HepG2 (cell line): ENCODE data around the gene EIF4EBP3. TPM values are rescaled to one million over a fixed set of nuclear protein-coding genes. Genes with fewer than 3 reads are reported as not detected.

Experiments
- ATAC-seq: fragments of 200-7000 bp; cut with Tn5 transposase; 3 replicates; pipeline ENCODE4 v1.9.1; 2020; ENCODE audit warnings: mild to moderate bottlenecking, moderate library complexity
- BruUV-seq: library from RNA; stranded (reverse); fragments of 400-500 nt; replicated peaks from 2 replicates; lab custom pipeline; 2021; lab: Mats Ljungman, UMichigan
- CTCF ChIA-PET: fragments of 300-600 bp; formaldehyde crosslinking; extraction: SDS; loops from one replicate; lab custom pipeline; 2021; ENCODE audit warnings: low total read pairs, inconsistent platforms, low intra/inter-chr PET ratio; lab: Yijun Ruan, JAX
- POLR2A ChIA-PET: fragments of 350-600 bp; sonication (Branson Sonifier 250); formaldehyde crosslinking; loops from one replicate; lab custom pipeline; 2020; ENCODE audit warnings: antibody characterized with exemption, inconsistent platforms; lab: Yijun Ruan, JAX
- DNase-seq: peaks from one replicate; pipeline ENCODE4 v3.0.0-alpha.2; 2015; ENCODE audit warnings: low spot score
- FAIRE-seq: peaks from 3 replicates; lab custom pipeline; 2011; peaks lifted over from hg19 to GRCh38; lab: Jason Lieb, UNC
- H2AFZ ChIP-seq: one replicate; pipeline ENCODE4 v1.6.1; 2011; ENCODE audit warnings: low read length, inconsistent platforms
- H3K27ac ChIP-seq: fragments of 300-600 bp; 3 replicates; pipeline ENCODE4 v1.8.0; 2011; ENCODE audit warnings: mixed run types, mild to moderate bottlenecking, mixed read lengths, low read length, inconsistent platforms; ENCODE audit not compliant: insufficient read depth; ENCODE audit errors: extremely low read length
- H3K27me3 ChIP-seq, 2 experiments: fragments of 200-600 bp in 1 of 2; 2 replicates in 1 of 2; 3 replicates in 1 of 2; pipeline versions ENCODE4 v1.6.0 to v1.8.0; 2011; ENCODE audit warnings: low read length in 2 of 2, mild to moderate bottlenecking in 2 of 2, moderate library complexity in 2 of 2, inconsistent platforms in 1 of 2; ENCODE audit not compliant: insufficient read depth in 2 of 2, control insufficient read depth in 1 of 2
- H3K36me3 ChIP-seq, 2 experiments: fragments of 200-600 bp in 1 of 2; replicated peaks in 1 of 2; 2 replicates in 1 of 2; 3 replicates in 1 of 2; pipeline versions ENCODE4 v1.5.1 to v1.8.0; 2011; ENCODE audit warnings: low read length in 2 of 2, inconsistent platforms in 1 of 2; ENCODE audit not compliant: insufficient read depth in 2 of 2, control insufficient read depth in 1 of 2
- H3K4me1 ChIP-seq: 2 replicates; pipeline ENCODE4 v1.5.1; 2012; ENCODE audit warnings: low read length, inconsistent platforms; ENCODE audit not compliant: insufficient read depth
- H3K4me2 ChIP-seq: 2 replicates; pipeline ENCODE4 v1.6.0; 2011; ENCODE audit warnings: low read depth, low read length, inconsistent platforms
- H3K4me3 ChIP-seq, 3 experiments: fragments of 200-600 bp in 1 of 3; sonication (generic), shearing (Covaris generic) in 1 of 3; replicated peaks in 1 of 3; 2 replicates each; pipeline ENCODE4 v1.5.1; 2011 to 2016; ENCODE audit warnings: low read length in 3 of 3, inconsistent platforms in 2 of 3, low read depth in 2 of 3, mild to moderate bottlenecking in 2 of 3, control low read depth in 1 of 3, mixed read lengths in 1 of 3; ENCODE audit not compliant: insufficient read depth in 1 of 3
- H3K79me2 ChIP-seq: one replicate; pipeline ENCODE4 v1.6.1; 2011; ENCODE audit warnings: low read length, inconsistent platforms; ENCODE audit not compliant: insufficient read depth
- H3K9ac ChIP-seq: 2 replicates; pipeline ENCODE4 v1.6.0; 2011; ENCODE audit warnings: mild to moderate bottlenecking, low read depth, low read length, inconsistent platforms; ENCODE audit not compliant: insufficient read depth
- H3K9me3 ChIP-seq: 2 replicates; pipeline ENCODE4 v1.5.1; 2012; ENCODE audit warnings: mild to moderate bottlenecking, low read length
- H4K20me1 ChIP-seq: 2 replicates; pipeline ENCODE4 v1.6.0; 2011; ENCODE audit warnings: inconsistent platforms, mild to moderate bottlenecking, low read length, moderate library complexity; ENCODE audit not compliant: insufficient read depth
- ATF3 ChIP-seq: sonication (generic); formaldehyde crosslinking; IDR thresholded peaks from 2 replicates; pipeline ENCODE4 v1.4.0; 2020; ENCODE audit warnings: missing genetic modification reagents
- GABPB1 ChIP-seq: IDR thresholded peaks from 2 replicates; pipeline ENCODE4 v1.6.1; 2016; ENCODE audit warnings: mild to moderate bottlenecking, missing genetic modification reagents, moderate library complexity, missing compliant biosample characterization
- HOXA5 ChIP-seq: sonication (generic); formaldehyde crosslinking; IDR thresholded peaks from 2 replicates; pipeline ENCODE4 v1.4.0; 2020; ENCODE audit warnings: missing genetic modification reagents
- MATR3 ChIP-seq: sonication (generic); formaldehyde crosslinking; IDR thresholded peaks from 2 replicates; pipeline ENCODE4 v1.4.0; 2020; ENCODE audit warnings: missing genetic modification reagents
- XBP1 ChIP-seq: sonication (generic); formaldehyde crosslinking; IDR thresholded peaks from 2 replicates; pipeline ENCODE4 v1.5.0; 2020; ENCODE audit warnings: missing genetic modification reagents
- WGBS: methylation state at CpG from one replicate; pipeline ENCODE4 v1.1.6; 2017; ENCODE audit warnings: low lambda C conversion rate; 5-methylcytosine and 5-hydroxymethylcytosine counted together
- in situ Hi-C: cut with HindIII; loops from 2 replicates; pipeline ENCODE4 v1.10.0; 2017; ENCODE audit warnings: low pct_unique_long_range_greater_than_20kb; ENCODE audit not compliant: extremely low pct_ligation_motif_present
- intact Hi-C: fragments of 100-400 bp; cut with micrococcal nuclease; formaldehyde crosslinking; loops from one replicate; pipeline ENCODE4 v1.10.0; 2022; ENCODE audit not compliant: unreplicated experiment
- polyA plus RNA-seq, 8 experiments: library from polyadenylated mRNA; depleted of rRNA in 3 of 8; stranded (reverse) in 7 of 8; unstranded in 1 of 8; fragments of >200 nt; fragmentation: Illumina TruSeq in 4 of 8; extraction: Trizol in 4 of 8; gene quantifications; 2 replicates each; pipeline versions ENCODE4 v1.2.1 to v1.2.3, GENCODE V29; 2011 to 2016; ENCODE audit warnings: low read depth in 4 of 8, missing spikeins in 1 of 8, mixed read lengths in 1 of 8; ENCODE audit not compliant: insufficient read depth in 1 of 8
- total RNA-seq, 5 experiments: library from RNA; depleted of rRNA; stranded (reverse); fragments of >200 nt; fragmentation: Illumina TruSeq; extraction: Trizol; gene quantifications; 2 replicates each; pipeline ENCODE4 v1.2.3, GENCODE V29; 2016; ENCODE audit warnings: low read depth in 1 of 5
- TF ChIP-seq, protein P1 (sequence below), 2 experiments: sonication (generic) in 1 of 2; formaldehyde crosslinking in 1 of 2; IDR thresholded peaks; 2 replicates each; pipeline versions ENCODE4 v1.4.0 to v1.6.1; 2016 to 2020; ENCODE audit warnings: borderline replicate concordance in 1 of 2, low read depth in 1 of 2, mild to moderate bottlenecking in 1 of 2, missing genetic modification reagents in 1 of 2
- TF ChIP-seq, protein P2 (sequence below): sonication (generic); formaldehyde crosslinking; IDR thresholded peaks from 2 replicates; pipeline ENCODE4 v1.4.0; 2020; ENCODE audit warnings: mild to moderate bottlenecking, missing genetic modification reagents
- TF ChIP-seq, protein P3 (sequence below): sonication (generic); formaldehyde crosslinking; IDR thresholded peaks from 2 replicates; pipeline ENCODE4 v1.4.0; 2020; ENCODE audit warnings: missing genetic modification reagents

Gene EIF4EBP3
- total and polyA plus RNA-seq, 2 of the 13 experiments (the other 11 are each of a cell fraction or from before 2014, with no cell fraction given): 0.61 to 1.7 TPM

GRCh38 chr5:140566665-140567064 lies 19.2 kb downstream of the EIF4EBP3 start (continued):
- TF ChIP-seq, protein P1, sequence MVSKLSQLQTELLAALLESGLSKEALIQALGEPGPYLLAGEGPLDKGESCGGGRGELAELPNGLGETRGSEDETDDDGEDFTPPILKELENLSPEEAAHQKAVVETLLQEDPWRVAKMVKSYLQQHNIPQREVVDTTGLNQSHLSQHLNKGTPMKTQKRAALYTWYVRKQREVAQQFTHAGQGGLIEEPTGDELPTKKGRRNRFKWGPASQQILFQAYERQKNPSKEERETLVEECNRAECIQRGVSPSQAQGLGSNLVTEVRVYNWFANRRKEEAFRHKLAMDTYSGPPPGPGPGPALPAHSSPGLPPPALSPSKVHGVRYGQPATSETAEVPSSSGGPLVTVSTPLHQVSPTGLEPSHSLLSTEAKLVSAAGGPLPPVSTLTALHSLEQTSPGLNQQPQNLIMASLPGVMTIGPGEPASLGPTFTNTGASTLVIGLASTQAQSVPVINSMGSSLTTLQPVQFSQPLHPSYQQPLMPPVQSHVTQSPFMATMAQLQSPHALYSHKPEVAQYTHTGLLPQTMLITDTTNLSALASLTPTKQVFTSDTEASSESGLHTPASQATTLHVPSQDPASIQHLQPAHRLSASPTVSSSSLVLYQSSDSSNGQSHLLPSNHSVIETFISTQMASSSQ (IDR thresholded peaks at IDR 0.05; ENCODE audit: low read depth): no peak
- TF ChIP-seq, protein P1 (CRISPR knock-in tag; IDR thresholded peaks at IDR 0.05; ENCODE audit: borderline replicate concordance): no peak
- TF ChIP-seq HOXA5 (CRISPR knock-in tag) (no peak), GABPB1 (no peak), MATR3 (no peak)
- TF ChIP-seq, protein P2, sequence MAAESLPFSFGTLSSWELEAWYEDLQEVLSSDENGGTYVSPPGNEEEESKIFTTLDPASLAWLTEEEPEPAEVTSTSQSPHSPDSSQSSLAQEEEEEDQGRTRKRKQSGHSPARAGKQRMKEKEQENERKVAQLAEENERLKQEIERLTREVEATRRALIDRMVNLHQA (CRISPR knock-in tag): no peak
- TF ChIP-seq, all 625 proteins: peak for 0

- no peak for ATAC-seq
- DNase-seq: no peak
- Histone ChIP-seq H2AFZ (no peak overlapping the region), H3K4me3 (no peak overlapping the region), H3K27ac (no peak overlapping the region), H3K4me1 (peaks cover 25% of the 10 kb centered on the region), H3K9me3 (no peaks in the 10 kb centered on the region), H3K9ac (no peak overlapping the region), H3K36me3 (no peaks in the 10 kb centered on the region), H3K79me2 (no peaks in the 10 kb centered on the region), H3K27me3 (peaks cover 0 to 5% of the 10 kb centered on the region in 2 experiments; a peak in 1 of 5 replicates), H4K20me1 (no peaks in the 10 kb centered on the region), H3K4me2 (no peak overlapping the region)
- in situ Hi-C loops (loop anchor here (10.0 kb wide), 1 partner anchor 158 kb away; no protein-coding TSS in a partner anchor), intact Hi-C loops (no loop called here)
- POLR2A ChIA-PET: interaction anchor here (2.5 kb wide), 1 partner anchor 10 kb away, joined by 7 read pairs; the partner anchor contains the start of gene SRA1
- no TSS peak for BruUV-seq
- no peak for FAIRE-seq
- CTCF ChIA-PET: no interaction called here
- WGBS: 85% methylated on average over 8 of the region's 22 CpGs
- no peak for TF ChIP-seq ATF3 (CRISPR knock-in tag)
- TF ChIP-seq XBP1 (CRISPR knock-in tag): no peak
- TF ChIP-seq, protein P3, sequence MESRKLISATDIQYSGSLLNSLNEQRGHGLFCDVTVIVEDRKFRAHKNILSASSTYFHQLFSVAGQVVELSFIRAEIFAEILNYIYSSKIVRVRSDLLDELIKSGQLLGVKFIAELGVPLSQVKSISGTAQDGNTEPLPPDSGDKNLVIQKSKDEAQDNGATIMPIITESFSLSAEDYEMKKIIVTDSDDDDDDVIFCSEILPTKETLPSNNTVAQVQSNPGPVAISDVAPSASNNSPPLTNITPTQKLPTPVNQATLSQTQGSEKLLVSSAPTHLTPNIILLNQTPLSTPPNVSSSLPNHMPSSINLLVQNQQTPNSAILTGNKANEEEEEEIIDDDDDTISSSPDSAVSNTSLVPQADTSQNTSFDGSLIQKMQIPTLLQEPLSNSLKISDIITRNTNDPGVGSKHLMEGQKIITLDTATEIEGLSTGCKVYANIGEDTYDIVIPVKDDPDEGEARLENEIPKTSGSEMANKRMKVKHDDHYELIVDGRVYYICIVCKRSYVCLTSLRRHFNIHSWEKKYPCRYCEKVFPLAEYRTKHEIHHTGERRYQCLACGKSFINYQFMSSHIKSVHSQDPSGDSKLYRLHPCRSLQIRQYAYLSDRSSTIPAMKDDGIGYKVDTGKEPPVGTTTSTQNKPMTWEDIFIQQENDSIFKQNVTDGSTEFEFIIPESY (CRISPR knock-in tag): peak; percentile 31; the same call in 1 of the 2 replicates
Measured at GRCh38 chr5:140567136-140567818, 19.8 kb downstream of the EIF4EBP3 start.
